K562 (cell line): Measurements from ENCODE around the gene WNT3. TPM values are rescaled to one million over a fixed set of nuclear protein-coding genes. Genes with fewer than 3 reads are reported as not detected.

Experiments used
- ATAC-seq: fragments of 200-7000 bp; cut with Tn5 transposase; 3 replicates; pipeline ENCODE4 v1.9.1; 2020; ENCODE audit warnings: moderate library complexity
- BruUV-seq: library from RNA; stranded (reverse); fragments of 400-500 nt; replicated peaks from 2 replicates; lab custom pipeline; 2021; lab: Mats Ljungman, UMichigan
- CTCF ChIA-PET: fragments of 300-600 bp; formaldehyde crosslinking; extraction: SDS; loops from one replicate; lab custom pipeline; 2021; ENCODE audit warnings: low intra/inter-chr PET ratio; lab: Yijun Ruan, JAX
- POLR2A ChIA-PET: fragments of 300-600, 350-650 bp; sonication (Branson Sonifier 250); formaldehyde crosslinking; extraction: SDS; loops from one replicate; lab custom pipeline; 2021; ENCODE audit warnings: antibody characterized with exemption, inconsistent platforms; lab: Yijun Ruan, JAX
- DNase-seq, 4 experiments: peaks; one replicate each; pipeline versions ENCODE4 v3.0.0 to v3.0.0-alpha.2; 2011 to 2018; ENCODE audit warnings: low spot score in 3 of 4, mixed read lengths in 3 of 4; ENCODE audit errors: extremely low read depth in 1 of 4
- FAIRE-seq: peaks from 2 replicates; lab custom pipeline; 2011; peaks lifted over from hg19 to GRCh38; lab: Jason Lieb, UNC
- H2AFZ ChIP-seq: 2 replicates; pipeline ENCODE4 v1.6.0; 2011; ENCODE audit warnings: low read depth, low read length, control low read depth, inconsistent platforms
- H3K27ac ChIP-seq: fragments of 200-600 bp; 3 replicates; pipeline ENCODE4 v1.8.0; 2011; ENCODE audit warnings: low read depth, mild to moderate bottlenecking, control low read depth, inconsistent platforms, low read length, moderate library complexity, mixed read lengths; ENCODE audit errors: extremely low read depth
- H3K27me3 ChIP-seq, 2 experiments: fragments of 300-600 bp in 1 of 2; 2 replicates in 1 of 2; 3 replicates in 1 of 2; pipeline versions ENCODE4 v1.6.0 to v1.8.0; 2011; ENCODE audit warnings: inconsistent platforms in 2 of 2, low read length in 2 of 2, mild to moderate bottlenecking in 1 of 2, mixed read lengths in 1 of 2, moderate library complexity in 1 of 2; ENCODE audit not compliant: control insufficient read depth in 2 of 2, insufficient read depth in 2 of 2
- H3K36me3 ChIP-seq: fragments of 300-600 bp; 3 replicates; pipeline ENCODE4 v1.8.0; 2011; ENCODE audit warnings: mild to moderate bottlenecking, low read length, inconsistent platforms; ENCODE audit not compliant: control insufficient read depth, insufficient read depth
- H3K4me1 ChIP-seq, 2 experiments: fragments of 200-600 bp in 1 of 2; replicated peaks in 1 of 2; 2 replicates in 1 of 2; 3 replicates in 1 of 2; pipeline versions ENCODE4 v1.5.1 to v1.8.0; 2011; ENCODE audit warnings: inconsistent platforms in 2 of 2, low read length in 2 of 2, mild to moderate bottlenecking in 1 of 2, mixed read lengths in 1 of 2, moderate library complexity in 1 of 2; ENCODE audit not compliant: control insufficient read depth in 2 of 2, insufficient read depth in 2 of 2
- H3K4me2 ChIP-seq: 2 replicates; pipeline ENCODE4 v1.6.1; 2011; ENCODE audit warnings: low read length, control low read depth, inconsistent platforms, mixed read lengths; ENCODE audit not compliant: insufficient read depth
- H3K4me3 ChIP-seq: fragments of 200-600 bp; sonication (generic), shearing (Covaris generic); 2 replicates; pipeline ENCODE4 v1.5.1; 2016; ENCODE audit warnings: control low read depth, inconsistent platforms
- H3K79me2 ChIP-seq: fragments of 200-600 bp; 3 replicates; pipeline ENCODE4 v1.8.0; 2011; ENCODE audit warnings: low read length, inconsistent platforms; ENCODE audit not compliant: control insufficient read depth, insufficient read depth
- H3K9ac ChIP-seq, 2 experiments: 2 replicates each; pipeline versions ENCODE4 v1.6.0 to v1.6.1; 2011; ENCODE audit warnings: low read depth in 2 of 2, low read length in 2 of 2, control low read depth in 1 of 2, inconsistent platforms in 1 of 2, mild to moderate bottlenecking in 1 of 2, mixed read lengths in 1 of 2; ENCODE audit not compliant: insufficient read depth in 1 of 2
- H3K9me1 ChIP-seq: one replicate; pipeline ENCODE4 v1.6.0; 2011; ENCODE audit warnings: inconsistent platforms, mild to moderate bottlenecking, low read length, moderate library complexity; ENCODE audit not compliant: control insufficient read depth, insufficient read depth
- H3K9me3 ChIP-seq: replicated peaks from 2 replicates; pipeline ENCODE4 v1.5.1; 2011; ENCODE audit warnings: low read depth, low read length, inconsistent platforms; ENCODE audit not compliant: control insufficient read depth, insufficient read depth
- H4K20me1 ChIP-seq: replicated peaks from 2 replicates; pipeline ENCODE4 v1.6.1; 2011; ENCODE audit warnings: low read length, inconsistent platforms, mixed read lengths; ENCODE audit not compliant: control insufficient read depth, insufficient read depth
- ASH1L ChIP-seq: fragments of 450-650 bp; IDR thresholded peaks from 2 replicates; pipeline ENCODE4 v1.6.1; 2018; ENCODE audit warnings: borderline replicate concordance, mild to moderate bottlenecking, low read depth; ENCODE audit not compliant: partially characterized antibody
- BRF1 ChIP-seq: IDR thresholded peaks from 3 replicates; pipeline ENCODE4 v1.6.1; 2011; ENCODE audit warnings: borderline replicate concordance, mild to moderate bottlenecking; ENCODE audit not compliant: insufficient read length; ENCODE audit errors: extremely low read depth
- CXXC5 ChIP-seq: fragments of 250-450 bp; sonication (Bioruptor Pico); IDR thresholded peaks from 2 replicates; pipeline ENCODE4 v1.8.0; 2022; ENCODE audit warnings: inconsistent platforms, mild to moderate bottlenecking, moderate library complexity
- FOXO4 ChIP-seq: fragments of 450-650 bp; formaldehyde crosslinking; IDR thresholded peaks from 2 replicates; pipeline ENCODE4 v1.4.0; 2020; ENCODE audit warnings: mild to moderate bottlenecking, moderate library complexity
- GABPA ChIP-seq: fragments of 200-800 bp; sonication (Bioruptor generic); conservative IDR thresholded peaks from 2 replicates; pipeline ENCODE4 v1.6.1; 2016; ENCODE audit warnings: low read depth, missing genetic modification characterization, missing compliant biosample characterization
- HCFC1 ChIP-seq: IDR thresholded peaks from 2 replicates; pipeline ENCODE4 v1.6.1; 2012; ENCODE audit warnings: low read depth, low read length, improper control_type of control experiment
- HINFP ChIP-seq: fragments of 450-650 bp; conservative IDR thresholded peaks from 2 replicates; pipeline ENCODE4 v1.6.1; 2016; ENCODE audit warnings: missing genetic modification characterization, low read depth, mild to moderate bottlenecking, control low read depth, missing compliant biosample characterization
- NFIC ChIP-seq: fragments of 450-650 bp; IDR thresholded peaks from 2 replicates; pipeline ENCODE4 v1.6.1; 2017; ENCODE audit warnings: mild to moderate bottlenecking, inconsistent platforms
- NUFIP1 ChIP-seq: fragments of 450-650 bp; IDR thresholded peaks from 2 replicates; pipeline ENCODE4 v1.6.1; 2018; ENCODE audit not compliant: partially characterized antibody
- RNF2 ChIP-seq: sonication (generic); IDR thresholded peaks from 2 replicates; pipeline ENCODE4 v1.6.1; 2016
- SIN3A ChIP-seq, 2 experiments: fragments of 150-350 bp in 1 of 2; IDR thresholded peaks; 2 replicates each; pipeline ENCODE4 v1.6.1; 2011 to 2016; ENCODE audit warnings: borderline replicate concordance in 2 of 2, low read depth in 2 of 2, low read length in 2 of 2, mild to moderate bottlenecking in 2 of 2, moderate library complexity in 2 of 2; ENCODE audit not compliant: control insufficient read depth in 1 of 2
- WGBS: fragments of 100-300 bp; shearing (Covaris generic); methylation state at CpG from one replicate; pipeline ENCODE4 v1.1.6; 2016; ENCODE audit warnings: low coverage, mixed read lengths; ENCODE audit not compliant: insufficient coverage; ENCODE audit errors: missing lambda C conversion rate; 5-methylcytosine and 5-hydroxymethylcytosine counted together
- in situ Hi-C: fragments of 300-500 bp; cut with MboI; formaldehyde crosslinking; loops from 4 replicates; pipeline ENCODE4 v1.15.0; 2018; ENCODE audit warnings: inconsistent platforms, mixed read lengths
- intact Hi-C: fragments of 100-400 bp; cut with micrococcal nuclease; formaldehyde crosslinking; loops from 2 replicates; pipeline ENCODE4 v1.14.2; 2022
- polyA plus RNA-seq, 8 experiments: library from polyadenylated mRNA; depleted of rRNA in 4 of 8; stranded (reverse) in 5 of 8; unstranded in 3 of 8; fragments of >200 nt; fragmentation: Nextera tagmentation in 2 of 8; fragmentation: Illumina TruSeq in 1 of 8; extraction: Ambion mirVana in 2 of 8; extraction: Trizol in 1 of 8; gene quantifications; 2 replicates each; pipeline versions ENCODE4 v1.2.1 to v1.2.3, GENCODE V29; 2011 to 2014; ENCODE audit warnings: inconsistent platforms in 1 of 8, missing spikeins in 1 of 8
- total RNA-seq, 7 experiments: library from RNA; depleted of rRNA in 6 of 7; stranded (reverse); fragments of >200 nt in 6 of 7; fragmentation: Illumina TruSeq in 2 of 7; extraction: Trizol in 2 of 7; gene quantifications; 2 replicates each; pipeline versions ENCODE4 v1.2.1 to v1.2.3, GENCODE V29; 2011 to 2021; ENCODE audit warnings: low replicate concordance in 1 of 7

Gene WNT3
- total and polyA plus RNA-seq, 9 of the 15 experiments (the other 6 are each of a cell fraction or from before 2014, with no cell fraction given) = 1.5 to 6.1 (median 3.3) TPM

GRCh38 chr17:46773676-46774075 lies 44.8 kb downstream of the WNT3 start:
- H3K27ac ChIP-seq = no peak overlapping the region
- intact Hi-C loops (no loop called here), in situ Hi-C loops (loop anchor here (25.0 kb wide), 1 partner anchor 336 kb away; no protein-coding TSS in a partner anchor)
- WGBS = 96% methylated on average over 11 of the region's 15 CpGs
- H3K9ac ChIP-seq = peak overlapping the region in 1 of 2 experiments; percentile 11; a peak in 2 of 4 replicates
- FAIRE-seq (no peak), ATAC-seq (no peak), DNase-seq (no peak)
- ChIA-PET POLR2A (interaction anchor here (0.6 to 0.7 kb wide), 3 partner anchors 12 to 415 kb away, joined by 3 to 5 read pairs (median 3); no protein-coding TSS in a partner anchor), CTCF (no interaction called here)
- no peaks in the 10 kb centered on the region for H3K9me3 ChIP-seq
- no peaks in the 10 kb centered on the region for H3K9me1 ChIP-seq
- no peak overlapping the region for H2AFZ ChIP-seq
- peaks cover 7% of the 10 kb centered on the region; the same call in 2 of the 3 replicates for H3K79me2 ChIP-seq
- no peaks in the 10 kb centered on the region for H3K27me3 ChIP-seq
- no peak overlapping the region for H3K4me2 ChIP-seq
- no TSS peak for BruUV-seq
- no peaks in the 10 kb centered on the region for H3K36me3 ChIP-seq
- H4K20me1 ChIP-seq = no peaks in the 10 kb centered on the region
- H3K4me1 ChIP-seq = peaks cover 30 to 61% of the 10 kb centered on the region in 2 experiments; a peak in 4 of 5 replicates
- no peak for TF ChIP-seq ASH1L
- no peak for TF ChIP-seq NUFIP1
- peak; percentile 69 for TF ChIP-seq NFIC
- no peak for TF ChIP-seq RNF2
- TF ChIP-seq BRF1 = no peak
- no peak for TF ChIP-seq GABPA (tag)
- no peak overlapping the region for H3K4me3 ChIP-seq

GRCh38 chr17:46773221-46773605 lies 45.3 kb downstream of the WNT3 start:
- no TSS peak for BruUV-seq
- Histone ChIP-seq H3K9me3 (no peaks in the 10 kb centered on the region), H3K36me3 (no peaks in the 10 kb centered on the region), H3K4me3 (no peak overlapping the region), H3K9me1 (no peaks in the 10 kb centered on the region), H3K9ac (0 out of 4 replicates have a peak overlapping the region, but pooled peaks of 1 of the 2 experiments have one; percentile 18), H2AFZ (no peak overlapping the region), H3K27ac (no peak overlapping the region), H3K4me1 (peaks cover 30 to 64% of the 10 kb centered on the region in 2 experiments; a peak in 4 of 5 replicates), H3K79me2 (peaks cover 7% of the 10 kb centered on the region; the same call in 2 of the 3 replicates), H3K4me2 (no peak overlapping the region), H3K27me3 (no peaks in the 10 kb centered on the region), H4K20me1 (no peaks in the 10 kb centered on the region)
- intact Hi-C loops = no loop called here
- ATAC-seq (no peak), DNase-seq (no peak), FAIRE-seq (no peak)
- ChIA-PET CTCF (no interaction called here), POLR2A (no interaction called here)
- in situ Hi-C loops = loop anchor here (25.0 kb wide), 1 partner anchor 336 kb away; no protein-coding TSS in a partner anchor
- WGBS = 94% methylated on average over 6 of the region's 6 CpGs
- no peak for TF ChIP-seq SIN3A (IDR thresholded peaks at IDR 0.05; ENCODE audit: borderline replicate concordance in 2 of 2, control insufficient read depth in 1 of 2, low read depth in 2 of 2, low read length in 2 of 2)
- TF ChIP-seq FOXO4 (CRISPR knock-in tag) = no peak
- TF ChIP-seq HCFC1 = no peak
- TF ChIP-seq CXXC5 (CRISPR knock-in tag) = no peak
- no peak for TF ChIP-seq HINFP (tag)
